Transverse colon (tissue), 4 donors: ENCODE measurements around the gene GASK1A. TPM values are rescaled to one million over a fixed set of nuclear protein-coding genes. Genes with fewer than 3 reads are reported as not detected.

Experiments used
- DNase-seq: peaks from one replicate; pipeline ENCODE4 v3.0.0-alpha.2; 2019
- H3K27ac ChIP-seq, 4 donors: fragments of 200-600 bp; sonication (generic); 2 replicates each; pipeline ENCODE4 v1.5.1; 2016 to 2018; ENCODE audit warnings: inconsistent platforms in 4 of 4
- H3K27me3 ChIP-seq: fragments of 200-600 bp; sonication (generic); 2 replicates; pipeline ENCODE4 v1.5.1; 2017; ENCODE audit warnings: inconsistent platforms
- H3K36me3 ChIP-seq, 4 donors: fragments of 200-600 bp; sonication (generic); 2 replicates each; pipeline ENCODE4 v1.5.1; 2017 to 2019; ENCODE audit warnings: inconsistent platforms in 4 of 4
- H3K4me1 ChIP-seq, 4 donors: fragments of 200-600 bp; sonication (generic); 2 replicates each; pipeline ENCODE4 v1.5.1; 2017 to 2020; ENCODE audit warnings: inconsistent platforms in 4 of 4
- H3K4me3 ChIP-seq, 4 donors: fragments of 200-600 bp; sonication (generic); 1 replicate in 1 of 4; 2 replicates in 3 of 4; pipeline versions ENCODE4 v1.5.1 to v1.6.1; 2017 to 2019; ENCODE audit warnings: inconsistent platforms in 4 of 4
- H3K9me3 ChIP-seq, 2 donors: fragments of 200-600 bp; sonication (generic); 2 replicates each; pipeline ENCODE4 v1.5.1; 2017 to 2019; ENCODE audit warnings: inconsistent platforms in 2 of 2
- EP300 ChIP-seq: sonication (generic); formaldehyde crosslinking; IDR thresholded peaks from one replicate; pipeline ENCODE4 v1.6.1; 2017; ENCODE audit warnings: antibody characterized with exemption, low read depth
- POLR2A ChIP-seq: fragments of 450-650 bp; IDR thresholded peaks from one replicate; pipeline ENCODE4 v1.6.1; 2016; ENCODE audit warnings: antibody characterized with exemption, mild to moderate bottlenecking, moderate library complexity
- POLR2AphosphoS5 ChIP-seq, 3 donors: sonication (generic); formaldehyde crosslinking; IDR thresholded peaks; one replicate each; pipeline ENCODE4 v1.6.1; 2016; ENCODE audit warnings: antibody characterized with exemption in 3 of 3
- WGBS, 2 donors: methylation state at CpG; one replicate each; pipeline ENCODE4 v1.1.5; 2018; ENCODE audit warnings: low coverage in 1 of 2; 5-methylcytosine and 5-hydroxymethylcytosine counted together
- in situ Hi-C, 4 donors: fragments of 200-750 bp; cut with MboI; loops; one replicate each; pipeline versions ENCODE4 v1.15.0 to v1.15.1; 2017; ENCODE audit warnings: low sequenced_read_pairs in 3 of 4, low pct_ligation_motif_present in 1 of 4, low pct_unique_long_range_greater_than_20kb in 1 of 4
- intact Hi-C: fragments of 100-400 bp; cut with DNase I; formaldehyde crosslinking; loops from one replicate; pipeline ENCODE4 v1.15.1; 2023; ENCODE audit warnings: low total_unique reads
- total RNA-seq, 4 donors: library from RNA; depleted of rRNA; stranded (reverse); fragments of >200 nt; gene quantifications; one replicate each; pipeline ENCODE4 v1.1.0, GENCODE V29; 2016
- TF ChIP-seq, protein P1 (sequence below), 5 experiments: fragments of 200-600 bp in 3 of 5; fragments of 450-650 bp in 2 of 5; sonication (generic) in 3 of 5; IDR thresholded peaks; 1 replicate in 2 of 5; 2 replicates in 3 of 5; pipeline ENCODE4 v1.5.1; 2016 to 2017; ENCODE audit warnings: antibody characterized with exemption in 5 of 5, inconsistent platforms in 3 of 5, mild to moderate bottlenecking in 2 of 5, moderate library complexity in 1 of 5

GASK1A gene
- total RNA-seq, 4 donors from 2014 or later: 0.75 to 5.9 (median 3.6) TPM

DNA sequence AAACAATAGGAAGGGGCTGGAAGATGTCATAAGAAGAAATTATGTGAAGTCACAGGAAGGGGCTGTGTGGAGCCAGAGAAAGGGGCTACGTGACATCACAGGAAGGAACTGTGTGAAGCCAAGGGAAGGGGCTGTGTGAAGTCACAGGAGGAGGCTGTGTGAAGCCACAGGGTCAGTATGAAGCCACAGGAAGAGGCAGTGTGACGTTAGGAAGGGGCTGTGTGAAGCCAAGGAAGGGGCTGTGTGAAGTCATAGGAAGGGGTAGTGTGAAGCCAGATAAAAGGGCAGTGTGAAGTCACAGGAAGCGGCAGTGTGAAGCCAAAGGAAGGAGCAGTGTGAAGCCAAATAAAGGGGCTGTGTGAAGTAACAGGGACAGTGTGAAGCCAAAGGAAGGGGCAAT is 32.5 kb downstream of the GASK1A start:
- no peaks in the 10 kb centered on the region for H3K27me3 ChIP-seq
- no peak for TF ChIP-seq EP300
- TF ChIP-seq, protein P1, sequence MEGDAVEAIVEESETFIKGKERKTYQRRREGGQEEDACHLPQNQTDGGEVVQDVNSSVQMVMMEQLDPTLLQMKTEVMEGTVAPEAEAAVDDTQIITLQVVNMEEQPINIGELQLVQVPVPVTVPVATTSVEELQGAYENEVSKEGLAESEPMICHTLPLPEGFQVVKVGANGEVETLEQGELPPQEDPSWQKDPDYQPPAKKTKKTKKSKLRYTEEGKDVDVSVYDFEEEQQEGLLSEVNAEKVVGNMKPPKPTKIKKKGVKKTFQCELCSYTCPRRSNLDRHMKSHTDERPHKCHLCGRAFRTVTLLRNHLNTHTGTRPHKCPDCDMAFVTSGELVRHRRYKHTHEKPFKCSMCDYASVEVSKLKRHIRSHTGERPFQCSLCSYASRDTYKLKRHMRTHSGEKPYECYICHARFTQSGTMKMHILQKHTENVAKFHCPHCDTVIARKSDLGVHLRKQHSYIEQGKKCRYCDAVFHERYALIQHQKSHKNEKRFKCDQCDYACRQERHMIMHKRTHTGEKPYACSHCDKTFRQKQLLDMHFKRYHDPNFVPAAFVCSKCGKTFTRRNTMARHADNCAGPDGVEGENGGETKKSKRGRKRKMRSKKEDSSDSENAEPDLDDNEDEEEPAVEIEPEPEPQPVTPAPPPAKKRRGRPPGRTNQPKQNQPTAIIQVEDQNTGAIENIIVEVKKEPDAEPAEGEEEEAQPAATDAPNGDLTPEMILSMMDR (IDR thresholded peaks at IDR 0.05): no peak
- TF ChIP-seq POLR2AphosphoS5 (IDR thresholded peaks at IDR 0.05): no peak
- no peak for TF ChIP-seq POLR2A
- H3K4me1 ChIP-seq: no peaks in the 10 kb centered on the region
- in situ Hi-C loops: no loop called here
- no peak for DNase-seq
- no peaks in the 10 kb centered on the region for H3K9me3 ChIP-seq
- no peaks in the 10 kb centered on the region for H3K36me3 ChIP-seq
- 77 to 82% methylated on average over 3 of the region's 3 CpGs for WGBS, 2 donors
- intact Hi-C loops: no loop called here
- H3K4me3 ChIP-seq: no peak overlapping the region
- H3K27ac ChIP-seq: no peak overlapping the region

DNA sequence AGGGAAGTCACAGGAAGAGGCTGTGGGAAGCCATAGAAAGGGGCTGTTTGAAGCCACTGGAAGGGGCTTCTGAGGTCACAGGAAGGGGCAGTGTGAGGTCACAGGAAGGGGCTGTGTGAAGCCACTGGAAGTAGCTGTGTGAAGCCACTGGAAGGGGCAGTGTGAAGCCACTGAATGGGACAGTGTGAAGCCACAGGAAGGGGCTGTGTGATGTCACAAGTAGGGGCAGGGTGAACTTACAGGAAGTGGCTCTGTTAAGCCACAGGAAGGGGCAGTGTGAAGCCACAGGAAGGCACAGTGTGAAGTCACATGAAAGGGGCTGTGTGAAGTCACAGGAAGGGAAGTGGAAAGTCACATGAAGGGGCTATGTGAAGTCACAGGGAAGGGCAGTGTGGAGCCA is 33.1 kb downstream of the GASK1A start:
- Histone ChIP-seq H3K4me1 (no peaks in the 10 kb centered on the region), H3K27me3 (no peaks in the 10 kb centered on the region), H3K4me3 (no peak overlapping the region), H3K27ac (no peak overlapping the region), H3K36me3 (no peaks in the 10 kb centered on the region), H3K9me3 (no peaks in the 10 kb centered on the region)
- intact Hi-C loops (no loop called here), in situ Hi-C loops (no loop called here)
- no peak for TF ChIP-seq POLR2AphosphoS5 (IDR thresholded peaks at IDR 0.05)
- TF ChIP-seq POLR2A: no peak
- TF ChIP-seq EP300: no peak
- TF ChIP-seq, protein P1 (IDR thresholded peaks at IDR 0.05): no peak
- no peak for DNase-seq

DNA sequence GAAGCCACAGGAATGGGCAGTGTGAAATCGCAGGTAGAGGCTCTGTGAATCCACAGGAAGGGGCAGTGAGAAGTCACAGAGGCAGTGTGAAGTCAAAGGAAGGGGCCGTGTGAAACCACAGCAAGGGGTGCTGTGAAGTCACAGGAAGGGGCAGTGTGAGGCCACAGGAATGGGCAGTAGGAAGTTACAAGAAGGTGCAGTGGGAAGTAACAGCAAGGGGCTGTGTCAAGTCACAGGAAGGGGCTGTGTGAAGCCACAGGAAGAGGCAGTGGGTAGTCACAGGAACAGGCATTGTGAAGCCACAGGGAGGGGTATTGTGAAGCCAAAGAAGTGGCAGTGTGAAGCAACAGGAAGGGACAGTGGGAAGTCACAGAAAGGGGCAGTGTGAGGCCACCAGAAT is 34.1 kb downstream of the GASK1A start:
- no peak overlapping the region for H3K4me3 ChIP-seq
- H3K9me3 ChIP-seq: no peaks in the 10 kb centered on the region
- H3K4me1 ChIP-seq: no peaks in the 10 kb centered on the region
- intact Hi-C loops (no loop called here), in situ Hi-C loops (no loop called here)
- H3K27me3 ChIP-seq: no peaks in the 10 kb centered on the region
- no peak for DNase-seq
- H3K36me3 ChIP-seq: no peaks in the 10 kb centered on the region
- 50 to 82% methylated on average over 1 to 2 of the region's 2 CpGs for WGBS, 2 donors
- TF ChIP-seq EP300 (no peak), POLR2AphosphoS5 (IDR thresholded peaks at IDR 0.05) (no peak), POLR2A (no peak)
- TF ChIP-seq, protein P1 (IDR thresholded peaks at IDR 0.05): no peak
- H3K27ac ChIP-seq: no peak overlapping the region

- DNase-seq: no peak
- Histone ChIP-seq H3K4me3 (no peak overlapping the region), H3K4me1 (no peaks in the 10 kb centered on the region), H3K27me3 (no peaks in the 10 kb centered on the region), H3K36me3 (no peaks in the 10 kb centered on the region), H3K9me3 (no peaks in the 10 kb centered on the region), H3K27ac (no peak overlapping the region)
- 42 to 69% methylated on average over 2 of the region's 2 CpGs for WGBS, 2 donors
- in situ Hi-C loops (no loop called here), intact Hi-C loops (no loop called here)
- TF ChIP-seq, protein P1 (IDR thresholded peaks at IDR 0.05): no peak
- TF ChIP-seq POLR2A: no peak
- no peak for TF ChIP-seq POLR2AphosphoS5 (IDR thresholded peaks at IDR 0.05)
- TF ChIP-seq EP300: no peak
Observed at GRCh38 chr3:43013743-43014155, 34.6 kb downstream of the GASK1A start.
